NCI-H2107 treated with DMSO at 0.1 percent for 48 hours (cell line): ENCODE results near the gene PRR19.

Experiments
- DNase-seq: peaks from one replicate; lab custom pipeline; 2025; ENCODE audit not compliant: unreplicated experiment; lab: John Stamatoyannopoulos, UW

Gene PRR19

GRCh38 chr19:42282819-42283187, 19.1 kb upstream of the PRR19 start:
- DNase-seq, result no peak

- DNase-seq, result peak; percentile 72
Measured at GRCh38 chr19:42283188-42284065, 18.5 kb upstream of the PRR19 start.

- DNase-seq, result no peak
Measured at GRCh38 chr19:42284066-42284501, 17.8 kb upstream of the PRR19 start.

GRCh38 chr19:42284591-42285341, 17.2 kb upstream of the PRR19 start:
- DNase-seq, result peak; percentile 11

GRCh38 chr19:42285541-42285941, 16.4 kb upstream of the PRR19 start:
- DNase-seq, result no peak

GRCh38 chr19:42285988-42286348, 16.0 kb upstream of the PRR19 start:
- DNase-seq, result no peak

GRCh38 chr19:42286349-42287016, 15.4 kb upstream of the PRR19 start:
- DNase-seq, result no peak

GRCh38 chr19:42287017-42287826, 14.7 kb upstream of the PRR19 start:
- DNase-seq, result no peak

GRCh38 chr19:42287827-42288107, 14.2 kb upstream of the PRR19 start:
- no peak for DNase-seq

- DNase-seq, result no peak
Measured at GRCh38 chr19:42288387-42288786, 13.5 kb upstream of the PRR19 start.

GRCh38 chr19:42288881-42289555, 12.9 kb upstream of the PRR19 start:
- DNase-seq, result no peak

GRCh38 chr19:42289556-42290041, 12.3 kb upstream of the PRR19 start:
- DNase-seq, result no peak

GRCh38 chr19:42290136-42290522, 11.8 kb upstream of the PRR19 start:
- no peak for DNase-seq

- no peak for DNase-seq
Measured at GRCh38 chr19:42290523-42291434, 11.2 kb upstream of the PRR19 start.

- no peak for DNase-seq
Measured at GRCh38 chr19:42291435-42291810, 10.5 kb upstream of the PRR19 start.

GRCh38 chr19:42292042-42292960, 9.6 kb upstream of the PRR19 start:
- DNase-seq, result no peak

- no peak for DNase-seq
Measured at GRCh38 chr19:42292963-42293362, 9.0 kb upstream of the PRR19 start.

GRCh38 chr19:42293540-42293939, 8.4 kb upstream of the PRR19 start:
- DNase-seq, result no peak
